GM23338 (cell line): ENCODE results near the gene SCLY. TPM values are rescaled to one million over a fixed set of nuclear protein-coding genes. Genes with fewer than 3 reads are reported as not detected.

Experiments used
- ATAC-seq: fragments of 200-7000 bp; cut with Tn5 transposase; 3 replicates; pipeline ENCODE4 v1.9.1; 2020
- DNase-seq: peaks from one replicate; pipeline ENCODE4 v3.0.0-alpha.2; 2015; ENCODE audit warnings: low spot score
- H2AFZ ChIP-seq: fragments of 200-600 bp; sonication (generic); 2 replicates; pipeline ENCODE4 v1.8.0; 2016; ENCODE audit warnings: antibody characterized with exemption, mild to moderate bottlenecking, moderate library complexity
- H3F3A ChIP-seq: fragments of 200-600 bp; sonication (generic); replicated peaks from 2 replicates; pipeline ENCODE4 v1.8.0; 2017; ENCODE audit warnings: antibody characterized with exemption, mixed run types, low read depth
- H3K27ac ChIP-seq: fragments of 200-600 bp; sonication (generic); 2 replicates; pipeline ENCODE4 v1.6.1; 2016; ENCODE audit warnings: low read depth
- H3K27me3 ChIP-seq: fragments of 200-600 bp; sonication (generic); 2 replicates; pipeline ENCODE4 v1.8.0; 2016; ENCODE audit warnings: mild to moderate bottlenecking, mixed run types, moderate library complexity; ENCODE audit not compliant: insufficient read depth
- H3K36me3 ChIP-seq: fragments of 200-600 bp; sonication (generic); 2 replicates; pipeline ENCODE4 v1.8.0; 2016; ENCODE audit warnings: mild to moderate bottlenecking; ENCODE audit not compliant: insufficient read depth
- H3K4me1 ChIP-seq: fragments of 200-600 bp; sonication (generic); 2 replicates; pipeline ENCODE4 v1.8.0; 2016; ENCODE audit warnings: mild to moderate bottlenecking, moderate library complexity; ENCODE audit not compliant: insufficient read depth
- H3K4me2 ChIP-seq: fragments of 200-600 bp; sonication (generic); 2 replicates; pipeline ENCODE4 v1.7.1; 2017; ENCODE audit warnings: mixed run types
- H3K4me3 ChIP-seq: fragments of 200-600 bp; sonication (generic); 2 replicates; pipeline ENCODE4 v1.6.1; 2016; ENCODE audit warnings: mixed run types
- H3K79me2 ChIP-seq: fragments of 200-600 bp; sonication (generic); replicated peaks from 2 replicates; pipeline ENCODE4 v1.8.0; 2017; ENCODE audit warnings: mild to moderate bottlenecking; ENCODE audit not compliant: insufficient read depth
- H3K9me2 ChIP-seq: fragments of 200-600 bp; sonication (generic); 2 replicates; pipeline ENCODE4 v1.8.0; 2017; ENCODE audit not compliant: insufficient read depth
- H4K20me1 ChIP-seq: fragments of 200-600 bp; sonication (generic); replicated peaks from 2 replicates; pipeline ENCODE4 v1.8.0; 2017; ENCODE audit warnings: mild to moderate bottlenecking; ENCODE audit not compliant: insufficient read depth
- H3K27ac Mint-ChIP-seq: 2 replicates; pipeline ENCODE4 v1.8.0; 2020; ENCODE audit warnings: inconsistent platforms, mild to moderate bottlenecking, moderate library complexity, mixed read lengths
- H3K27me3 Mint-ChIP-seq: 3 replicates; pipeline ENCODE4 v1.8.0; 2022; ENCODE audit warnings: low read depth, mild to moderate bottlenecking, moderate library complexity, mixed read lengths, inconsistent platforms; ENCODE audit not compliant: insufficient read depth, poor library complexity
- H3K36me3 Mint-ChIP-seq: 3 replicates; pipeline ENCODE4 v1.8.0; 2021; ENCODE audit warnings: low read depth, mild to moderate bottlenecking, inconsistent platforms, moderate library complexity, mixed read lengths
- H3K4me1 Mint-ChIP-seq: 3 replicates; pipeline ENCODE4 v1.8.0; 2020; ENCODE audit warnings: mild to moderate bottlenecking, inconsistent platforms, mixed read lengths
- H3K4me3 Mint-ChIP-seq: 3 replicates; pipeline ENCODE4 v1.8.0; 2021; ENCODE audit warnings: moderate library complexity, mild to moderate bottlenecking, inconsistent platforms, mixed read lengths
- H3K9me3 Mint-ChIP-seq: 3 replicates; pipeline ENCODE4 v1.8.0; 2020; ENCODE audit warnings: moderate library complexity, mild to moderate bottlenecking, inconsistent platforms, mixed read lengths
- CREB1 ChIP-seq: fragments of 250-450 bp; sonication (Bioruptor Pico); IDR thresholded peaks from 2 replicates; pipeline ENCODE4 v1.5.0; 2020; ENCODE audit warnings: low read depth, mild to moderate bottlenecking, moderate library complexity
- CTCF ChIP-seq, 2 experiments: fragments of 200-600 bp in 1 of 2; sonication (generic) in 1 of 2; conservative IDR thresholded peaks; 2 replicates each; pipeline versions ENCODE4 v1.5.1 to v1.6.1; 2016 to 2017; ENCODE audit warnings: antibody characterized with exemption in 2 of 2, low read depth in 2 of 2, mild to moderate bottlenecking in 2 of 2, moderate library complexity in 1 of 2
- ETS1 ChIP-seq: IDR thresholded peaks from 2 replicates; pipeline ENCODE4 v1.6.1; 2016; ENCODE audit warnings: antibody characterized with exemption
- EZH2 ChIP-seq: fragments of 200-600 bp; sonication (generic); IDR thresholded peaks from one replicate; pipeline ENCODE4 v1.8.0; 2017; ENCODE audit warnings: antibody characterized with exemption, mild to moderate bottlenecking, low read depth; ENCODE audit not compliant: unreplicated experiment
- EZH2phosphoT487 ChIP-seq: fragments of 200-600 bp; sonication (generic); IDR thresholded peaks from one replicate; pipeline ENCODE4 v1.8.1; 2018; ENCODE audit warnings: antibody characterized with exemption; ENCODE audit not compliant: unreplicated experiment
- JUNB ChIP-seq: IDR thresholded peaks from one replicate; pipeline ENCODE4 v1.6.1; 2016; ENCODE audit warnings: antibody characterized with exemption; ENCODE audit not compliant: unreplicated experiment
- NANOG ChIP-seq: IDR thresholded peaks from 2 replicates; pipeline ENCODE4 v1.6.1; 2016; ENCODE audit warnings: antibody characterized with exemption, borderline replicate concordance
- POLR2AphosphoS5 ChIP-seq: IDR thresholded peaks from 2 replicates; pipeline ENCODE4 v1.6.1; 2016; ENCODE audit warnings: antibody characterized with exemption, low read depth
- REST ChIP-seq: IDR thresholded peaks from one replicate; pipeline ENCODE4 v1.6.1; 2018; ENCODE audit warnings: antibody characterized with exemption; ENCODE audit not compliant: unreplicated experiment
- STAT1 ChIP-seq: IDR thresholded peaks from one replicate; pipeline ENCODE4 v1.6.1; 2016; ENCODE audit warnings: antibody characterized with exemption; ENCODE audit not compliant: unreplicated experiment
- ZNF114 ChIP-seq: fragments of 250-450 bp; sonication (Bioruptor Pico); IDR thresholded peaks from 2 replicates; pipeline ENCODE4 v1.5.0; 2020; ENCODE audit warnings: mild to moderate bottlenecking, moderate library complexity
- ZNF331 ChIP-seq: fragments of 250-450 bp; sonication (Bioruptor Pico); IDR thresholded peaks from 2 replicates; pipeline ENCODE4 v1.5.0; 2020; ENCODE audit warnings: low read depth, mild to moderate bottlenecking, moderate library complexity
- polyA plus RNA-seq: library from polyadenylated mRNA; unstranded; fragments of >200 nt; fragmentation: Nextera tagmentation; extraction: Ambion mirVana; gene quantifications from 2 replicates; pipeline ENCODE4 v1.2.1, GENCODE V29; 2016
- total RNA-seq: library from RNA; depleted of rRNA; stranded (reverse); fragments of >200 nt; shearing (Covaris generic); gene quantifications from 2 replicates; pipeline ENCODE4 v1.2.3, GENCODE V29; 2014
- TF ChIP-seq, protein P1 (sequence below): fragments of 250-450 bp; sonication (Bioruptor Pico); IDR thresholded peaks from 2 replicates; pipeline ENCODE4 v1.5.0; 2020; ENCODE audit warnings: mild to moderate bottlenecking, moderate library complexity

Gene SCLY
- total and polyA plus RNA-seq, 2 experiments from 2014 or later: 57.2 to 80.3 TPM

GRCh38 chr2:238130111-238130695 is 69.4 kb downstream of the SCLY start:
- peaks cover 5% of the 10 kb centered on the region; the same call in 1 of the 3 replicates for H3K4me1 Mint-ChIP-seq
- H3K27me3 ChIP-seq: no peaks in the 10 kb centered on the region
- no peak for ATAC-seq

More at GRCh38 chr2:238130111-238130695, 69.4 kb downstream of the SCLY start:
- Mint-ChIP-seq H3K27me3 (peaks cover 8% of the 10 kb centered on the region), H3K27ac (no peak overlapping the region), H3K36me3 (no peaks in the 10 kb centered on the region), H3K9me3 (no peaks in the 10 kb centered on the region), H3K4me3 (no peak overlapping the region)
- Histone ChIP-seq H3K4me3 (no peak overlapping the region), H3K36me3 (no peaks in the 10 kb centered on the region), H3F3A (peaks cover 9% of the 10 kb centered on the region; the same call in 1 of the 2 replicates), H2AFZ (no peak overlapping the region), H3K27ac (no peak overlapping the region), H3K4me1 (no peaks in the 10 kb centered on the region), H3K9me2 (no peaks in the 10 kb centered on the region), H3K79me2 (no peaks in the 10 kb centered on the region), H3K4me2 (no peak overlapping the region), H4K20me1 (no peaks in the 10 kb centered on the region)
- no peak for DNase-seq
- TF ChIP-seq POLR2AphosphoS5 (no peak), CREB1 (CRISPR knock-in tag) (no peak), NANOG (no peak), EZH2 (no peak), ZNF114 (CRISPR knock-in tag) (no peak), JUNB (no peak), ZNF331 (CRISPR knock-in tag) (no peak), EZH2phosphoT487 (no peak), STAT1 (no peak), REST (no peak), CTCF (conservative IDR thresholded peaks at IDR 0.05; ENCODE audit: low read depth in 2 of 2) (no peak), ETS1 (no peak)
- TF ChIP-seq, protein P1, sequence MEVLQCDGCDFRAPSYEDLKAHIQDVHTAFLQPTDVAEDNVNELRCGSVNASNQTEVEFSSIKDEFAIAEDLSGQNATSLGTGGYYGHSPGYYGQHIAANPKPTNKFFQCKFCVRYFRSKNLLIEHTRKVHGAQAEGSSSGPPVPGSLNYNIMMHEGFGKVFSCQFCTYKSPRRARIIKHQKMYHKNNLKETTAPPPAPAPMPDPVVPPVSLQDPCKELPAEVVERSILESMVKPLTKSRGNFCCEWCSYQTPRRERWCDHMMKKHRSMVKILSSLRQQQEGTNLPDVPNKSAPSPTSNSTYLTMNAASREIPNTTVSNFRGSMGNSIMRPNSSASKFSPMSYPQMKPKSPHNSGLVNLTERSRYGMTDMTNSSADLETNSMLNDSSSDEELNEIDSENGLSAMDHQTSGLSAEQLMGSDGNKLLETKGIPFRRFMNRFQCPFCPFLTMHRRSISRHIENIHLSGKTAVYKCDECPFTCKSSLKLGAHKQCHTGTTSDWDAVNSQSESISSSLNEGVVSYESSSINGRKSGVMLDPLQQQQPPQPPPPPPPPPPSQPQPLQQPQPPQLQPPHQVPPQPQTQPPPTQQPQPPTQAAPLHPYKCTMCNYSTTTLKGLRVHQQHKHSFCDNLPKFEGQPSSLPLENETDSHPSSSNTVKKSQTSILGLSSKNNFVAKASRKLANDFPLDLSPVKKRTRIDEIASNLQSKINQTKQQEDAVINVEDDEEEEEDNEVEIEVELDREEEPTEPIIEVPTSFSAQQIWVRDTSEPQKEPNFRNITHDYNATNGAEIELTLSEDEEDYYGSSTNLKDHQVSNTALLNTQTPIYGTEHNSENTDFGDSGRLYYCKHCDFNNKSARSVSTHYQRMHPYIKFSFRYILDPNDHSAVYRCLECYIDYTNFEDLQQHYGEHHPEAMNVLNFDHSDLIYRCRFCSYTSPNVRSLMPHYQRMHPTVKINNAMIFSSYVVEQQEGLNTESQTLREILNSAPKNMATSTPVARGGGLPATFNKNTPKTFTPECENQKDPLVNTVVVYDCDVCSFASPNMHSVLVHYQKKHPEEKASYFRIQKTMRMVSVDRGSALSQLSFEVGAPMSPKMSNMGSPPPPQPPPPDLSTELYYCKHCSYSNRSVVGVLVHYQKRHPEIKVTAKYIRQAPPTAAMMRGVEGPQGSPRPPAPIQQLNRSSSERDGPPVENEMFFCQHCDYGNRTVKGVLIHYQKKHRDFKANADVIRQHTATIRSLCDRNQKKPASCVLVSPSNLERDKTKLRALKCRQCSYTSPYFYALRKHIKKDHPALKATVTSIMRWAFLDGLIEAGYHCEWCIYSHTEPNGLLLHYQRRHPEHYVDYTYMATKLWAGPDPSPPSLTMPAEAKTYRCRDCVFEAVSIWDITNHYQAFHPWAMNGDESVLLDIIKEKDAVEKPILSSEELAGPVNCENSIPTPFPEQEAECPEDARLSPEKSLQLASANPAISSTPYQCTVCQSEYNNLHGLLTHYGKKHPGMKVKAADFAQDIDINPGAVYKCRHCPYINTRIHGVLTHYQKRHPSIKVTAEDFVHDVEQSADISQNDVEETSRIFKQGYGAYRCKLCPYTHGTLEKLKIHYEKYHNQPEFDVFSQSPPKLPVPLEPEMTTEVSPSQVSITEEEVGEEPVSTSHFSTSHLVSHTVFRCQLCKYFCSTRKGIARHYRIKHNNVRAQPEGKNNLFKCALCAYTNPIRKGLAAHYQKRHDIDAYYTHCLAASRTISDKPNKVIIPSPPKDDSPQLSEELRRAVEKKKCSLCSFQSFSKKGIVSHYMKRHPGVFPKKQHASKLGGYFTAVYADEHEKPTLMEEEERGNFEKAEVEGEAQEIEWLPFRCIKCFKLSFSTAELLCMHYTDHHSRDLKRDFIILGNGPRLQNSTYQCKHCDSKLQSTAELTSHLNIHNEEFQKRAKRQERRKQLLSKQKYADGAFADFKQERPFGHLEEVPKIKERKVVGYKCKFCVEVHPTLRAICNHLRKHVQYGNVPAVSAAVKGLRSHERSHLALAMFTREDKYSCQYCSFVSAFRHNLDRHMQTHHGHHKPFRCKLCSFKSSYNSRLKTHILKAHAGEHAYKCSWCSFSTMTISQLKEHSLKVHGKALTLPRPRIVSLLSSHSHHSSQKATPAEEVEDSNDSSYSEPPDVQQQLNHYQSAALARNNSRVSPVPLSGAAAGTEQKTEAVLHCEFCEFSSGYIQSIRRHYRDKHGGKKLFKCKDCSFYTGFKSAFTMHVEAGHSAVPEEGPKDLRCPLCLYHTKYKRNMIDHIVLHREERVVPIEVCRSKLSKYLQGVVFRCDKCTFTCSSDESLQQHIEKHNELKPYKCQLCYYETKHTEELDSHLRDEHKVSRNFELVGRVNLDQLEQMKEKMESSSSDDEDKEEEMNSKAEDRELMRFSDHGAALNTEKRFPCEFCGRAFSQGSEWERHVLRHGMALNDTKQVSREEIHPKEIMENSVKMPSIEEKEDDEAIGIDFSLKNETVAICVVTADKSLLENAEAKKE (CRISPR knock-in tag): no peak
